Dedifferentiated amniotic fluid mesenchymal stem cell (primary cell): ENCODE data around the gene ZNF682.
"Not testable (repeated sequence)": the region's sequence is repeated elsewhere in the genome, so short reads cannot be mapped to it uniquely, and the experiment has no call there.

Experiments used
- DNase-seq: peaks from one replicate; pipeline ENCODE4 v3.0.0-alpha.2; 2016; ENCODE audit errors: extremely low spot score

The ZNF682 gene

DNA sequence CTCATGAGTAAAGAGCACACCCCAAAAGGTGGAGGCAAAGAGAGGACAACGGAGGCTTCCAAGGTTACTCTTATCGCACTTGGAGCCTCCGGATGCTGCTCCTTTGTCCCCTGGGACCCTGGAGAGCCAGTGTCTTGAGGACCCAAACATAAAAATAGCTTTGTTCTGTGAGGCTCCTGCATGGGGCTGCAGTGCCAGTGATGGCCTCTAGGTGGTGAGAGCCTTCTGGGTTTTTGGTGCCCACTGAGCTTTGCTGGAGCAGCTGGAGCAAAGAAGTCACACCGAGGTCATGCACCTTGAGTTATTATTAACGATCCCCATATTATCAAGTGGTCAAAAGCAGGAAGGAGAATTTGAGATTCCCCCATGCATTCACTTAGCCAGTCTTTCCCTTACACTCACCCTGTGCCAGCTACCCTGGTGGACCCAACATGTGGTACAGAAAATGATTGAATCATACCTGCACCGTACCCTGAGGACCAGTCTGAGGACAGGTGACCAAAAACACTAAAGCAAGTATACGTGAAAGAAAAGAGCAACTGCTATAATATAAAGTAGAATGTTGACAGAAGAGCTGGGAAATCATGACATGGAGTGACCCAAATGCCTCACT, 41.5 kb downstream of the ZNF682 start:
- no peak for DNase-seq

DNA sequence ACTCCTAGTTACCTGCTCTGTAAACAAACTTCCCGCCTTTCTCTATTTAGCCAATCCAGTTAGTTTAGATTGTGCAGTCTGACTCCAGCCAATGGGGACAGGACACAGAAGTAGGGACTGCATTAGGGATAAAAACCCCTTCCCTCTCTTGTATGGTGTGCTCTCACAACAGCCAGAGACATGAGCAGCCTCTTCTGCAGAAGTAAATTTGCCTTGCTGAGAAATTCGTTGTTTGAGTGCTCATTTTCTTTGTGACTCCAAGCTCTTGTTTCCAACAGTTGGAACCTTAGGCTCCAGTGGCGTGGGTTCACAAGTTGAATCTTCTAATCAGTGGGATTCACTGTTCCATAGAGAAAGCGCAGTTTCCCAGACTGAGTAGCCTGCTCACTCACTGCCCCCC, 72.4 kb downstream of the ZNF682 start:
- no peak for DNase-seq

DNA sequence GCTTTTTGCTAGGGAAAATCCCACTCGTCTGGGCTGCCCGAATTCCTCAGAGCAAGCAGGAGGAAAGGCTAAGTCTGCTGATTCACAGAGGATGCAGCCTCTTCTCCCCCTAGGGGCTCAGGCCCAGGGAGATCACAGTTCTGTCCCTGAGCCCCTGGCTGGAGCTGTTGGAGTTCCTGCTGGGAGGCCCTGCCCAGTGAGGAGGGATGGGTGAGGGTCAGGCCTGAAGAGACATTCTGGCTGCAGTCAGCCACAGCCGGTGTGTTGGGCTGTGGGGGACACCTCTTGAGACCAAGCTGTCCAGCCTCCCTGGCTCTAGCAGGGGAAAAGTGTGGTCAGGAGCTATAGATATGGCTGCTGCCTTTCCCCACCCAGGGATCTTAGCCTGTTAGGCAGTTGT, 73.2 kb downstream of the ZNF682 start:
- not testable (repeated sequence) for DNase-seq

DNA sequence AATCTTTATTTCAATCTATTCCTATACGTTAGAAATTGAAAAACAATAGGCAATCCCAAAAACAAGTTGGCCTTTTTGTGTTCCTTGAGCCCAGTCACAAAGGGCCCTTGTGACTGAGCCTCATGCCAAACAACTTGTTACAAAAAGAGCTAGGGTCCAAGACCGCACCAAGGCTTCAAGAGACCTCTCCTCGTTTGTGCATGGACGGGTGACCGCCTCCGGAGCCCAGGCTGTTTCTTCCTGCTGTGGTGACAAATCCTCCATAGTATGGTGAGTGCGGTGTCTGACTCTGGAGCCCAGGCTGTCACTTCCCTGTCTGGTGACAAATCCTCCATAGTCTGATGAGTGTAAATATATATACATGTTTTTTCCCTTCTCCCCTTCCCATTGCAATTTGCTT, 74.9 kb downstream of the ZNF682 start:
- no peak for DNase-seq

DNA sequence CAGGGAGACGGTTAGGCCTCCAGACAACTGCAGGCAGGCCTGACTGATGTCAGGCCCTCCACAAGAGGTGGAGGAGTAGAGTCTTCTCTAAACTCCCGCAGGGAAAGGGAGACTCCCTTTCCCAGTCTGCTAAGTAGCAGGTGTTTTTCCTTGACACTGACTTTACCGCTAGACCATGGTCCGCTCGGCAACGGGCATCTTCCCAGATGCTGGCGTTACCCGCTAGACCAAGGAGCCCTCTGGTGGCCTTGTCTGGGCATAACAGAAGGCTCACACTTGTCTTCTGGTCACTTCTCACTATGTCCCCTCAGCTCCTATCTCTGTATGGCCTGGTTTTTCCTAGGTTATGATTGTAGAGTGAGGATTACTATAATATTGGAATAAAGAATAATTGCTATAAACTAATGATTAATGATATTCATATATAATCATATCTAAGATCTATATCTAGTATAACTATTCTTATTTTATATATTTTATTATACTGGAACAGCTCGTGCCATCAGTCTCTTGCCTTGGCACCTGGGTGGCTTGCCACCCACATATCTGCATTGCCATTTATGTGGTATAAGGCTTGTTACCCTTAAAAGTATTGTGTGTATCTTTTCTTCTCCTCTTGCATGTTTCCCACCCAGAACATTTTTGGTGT, 80.0 kb downstream of the ZNF682 start:
- DNase-seq, result peak; percentile 54

DNA sequence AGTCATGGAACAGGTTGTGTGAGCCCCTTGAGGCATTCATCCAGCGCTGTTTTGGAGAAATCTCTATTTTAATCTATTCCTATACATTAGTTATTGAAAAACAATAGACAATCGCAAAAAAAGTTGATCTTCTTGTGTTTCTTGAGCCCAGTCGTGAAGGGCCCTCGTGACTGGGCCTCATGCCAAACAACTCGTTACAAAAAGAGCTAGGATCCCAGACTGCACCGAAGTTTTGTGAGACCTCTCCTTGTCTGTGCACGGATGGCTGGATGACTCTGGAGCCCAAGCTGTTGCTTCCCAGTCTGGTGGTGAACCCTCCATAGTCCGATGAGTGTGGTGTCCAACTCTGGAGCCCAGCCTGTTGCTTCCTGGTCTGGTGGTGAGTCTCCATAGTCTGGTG, 81.5 kb downstream of the ZNF682 start:
- not testable (repeated sequence) for DNase-seq

DNA sequence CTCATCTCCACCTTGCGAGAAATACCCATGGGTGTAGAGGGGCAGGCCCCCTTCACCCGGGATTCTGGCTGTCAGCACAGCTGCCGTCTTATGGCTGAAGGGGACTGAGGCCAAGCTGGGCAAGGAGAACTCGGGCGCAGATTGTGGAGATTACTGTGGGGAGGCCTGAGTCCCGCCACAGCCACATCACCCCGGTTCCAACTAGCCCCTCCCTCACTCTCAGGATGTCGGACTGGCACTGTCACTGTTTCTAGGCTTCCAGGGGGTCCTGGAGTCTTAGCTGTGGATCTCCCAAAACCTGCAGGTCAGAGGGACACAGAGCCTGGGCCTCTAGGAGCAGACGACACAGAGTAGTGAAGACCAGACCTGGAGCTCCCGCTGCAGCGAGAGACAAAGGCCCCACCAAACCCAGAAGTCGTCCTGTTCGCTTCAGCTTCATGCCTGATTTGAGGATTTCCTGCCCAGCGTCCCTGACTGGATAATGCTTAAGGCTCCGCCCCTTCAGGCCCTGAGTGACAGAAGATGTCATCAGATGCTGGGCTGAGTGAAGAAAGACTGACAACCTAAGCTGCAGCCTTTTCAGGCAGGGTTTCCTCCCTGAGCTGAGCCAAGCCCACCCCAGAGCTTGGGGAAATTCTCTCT, 82.8 kb downstream of the ZNF682 start:
- no peak for DNase-seq

DNA sequence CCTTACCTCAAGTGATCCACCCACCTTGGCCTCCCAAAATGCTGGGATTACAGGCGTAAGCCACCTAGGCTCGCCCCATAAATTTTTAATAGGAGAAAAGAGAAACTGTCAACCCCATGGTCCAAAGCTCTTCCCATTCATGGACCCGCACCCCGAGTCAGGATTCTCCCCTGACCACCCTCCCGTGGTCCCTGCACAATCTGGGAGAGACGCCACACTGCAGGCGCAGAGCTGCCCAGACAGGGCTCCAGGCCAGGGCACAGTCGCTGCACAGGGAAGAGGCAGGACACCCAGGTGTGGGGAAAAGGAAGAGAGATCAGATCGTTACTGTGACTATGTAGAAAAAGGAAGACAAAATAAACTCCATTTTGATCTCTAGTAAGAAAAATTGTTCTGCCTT, 84.1 kb downstream of the ZNF682 start:
- DNase-seq, result no peak
